HepG2 (cell line): ENCODE measurements around the gene ABAT. TPM values are rescaled to one million over a fixed set of nuclear protein-coding genes. Genes with fewer than 3 reads are reported as not detected.
A peak's percentile ranks its signal among the peaks of the same experiment; 100 is the strongest.

ENCODE experiments used
- EZH2 ChIP-seq: conservative IDR thresholded peaks from 2 replicates; pipeline ENCODE4 v1.6.1; 2012; ENCODE audit warnings: mild to moderate bottlenecking, low read depth, low read length, moderate library complexity
- ISL2 ChIP-seq: sonication (generic); formaldehyde crosslinking; IDR thresholded peaks from 2 replicates; pipeline ENCODE4 v1.5.0; 2020; ENCODE audit warnings: missing genetic modification reagents
- KDM2A ChIP-seq: sonication (generic); formaldehyde crosslinking; IDR thresholded peaks from 2 replicates; pipeline ENCODE4 v1.4.0; 2020; ENCODE audit warnings: low read depth, missing genetic modification reagents, borderline replicate concordance
- MAFK ChIP-seq, 2 experiments: IDR thresholded peaks in 1 of 2; conservative IDR thresholded peaks in 1 of 2; 2 replicates each; pipeline ENCODE4 v1.6.1; 2011; ENCODE audit warnings: improper control_type of control experiment in 2 of 2, low read length in 2 of 2
- RBM39 ChIP-seq: fragments of 200-400 bp; formaldehyde crosslinking; IDR thresholded peaks from one replicate; pipeline ENCODE4 v1.6.1; 2018; ENCODE audit warnings: antibody characterized with exemption, mild to moderate bottlenecking, low read depth, low read length; ENCODE audit not compliant: poor library complexity, severe bottlenecking
- RELA ChIP-seq: sonication (generic); formaldehyde crosslinking; IDR thresholded peaks from 2 replicates; pipeline ENCODE4 v1.4.0; 2020; ENCODE audit warnings: missing genetic modification reagents
- ZNF234 ChIP-seq: sonication (generic); formaldehyde crosslinking; conservative IDR thresholded peaks from 2 replicates; pipeline ENCODE4 v1.5.1; 2020; ENCODE audit warnings: mild to moderate bottlenecking, missing genetic modification reagents
- ZNF496 ChIP-seq: sonication (generic); formaldehyde crosslinking; IDR thresholded peaks from 2 replicates; pipeline ENCODE4 v1.8.1; 2023; ENCODE audit warnings: mild to moderate bottlenecking, moderate library complexity, missing genetic modification reagents; ENCODE audit not compliant: insufficient replicate concordance
- ZNF790 ChIP-seq: sonication (generic); formaldehyde crosslinking; IDR thresholded peaks from 2 replicates; pipeline ENCODE4 v1.8.0; 2022; ENCODE audit warnings: missing genetic modification reagents, mild to moderate bottlenecking, borderline replicate concordance
- polyA plus RNA-seq, 8 experiments: library from polyadenylated mRNA; depleted of rRNA in 3 of 8; stranded (reverse) in 7 of 8; unstranded in 1 of 8; fragments of >200 nt; fragmentation: Illumina TruSeq in 4 of 8; extraction: Trizol in 4 of 8; gene quantifications; 2 replicates each; pipeline versions ENCODE4 v1.2.1 to v1.2.3, GENCODE V29; 2011 to 2016; ENCODE audit warnings: low read depth in 4 of 8, missing spikeins in 1 of 8, mixed read lengths in 1 of 8; ENCODE audit not compliant: insufficient read depth in 1 of 8
- total RNA-seq, 5 experiments: library from RNA; depleted of rRNA; stranded (reverse); fragments of >200 nt; fragmentation: Illumina TruSeq; extraction: Trizol; gene quantifications; 2 replicates each; pipeline ENCODE4 v1.2.3, GENCODE V29; 2016; ENCODE audit warnings: low read depth in 1 of 5
- TF ChIP-seq, protein P1 (sequence below): sonication (generic); formaldehyde crosslinking; IDR thresholded peaks from 2 replicates; pipeline ENCODE4 v1.5.1; 2020; ENCODE audit warnings: mild to moderate bottlenecking, missing genetic modification reagents, borderline replicate concordance
- TF ChIP-seq, protein P2 (sequence below): sonication (generic); formaldehyde crosslinking; IDR thresholded peaks from 2 replicates; pipeline ENCODE4 v1.8.1; 2023; ENCODE audit warnings: mild to moderate bottlenecking, missing genetic modification reagents, borderline replicate concordance
- TF ChIP-seq, protein P3 (sequence below): sonication (generic); formaldehyde crosslinking; IDR thresholded peaks from 2 replicates; pipeline ENCODE4 v1.9.0; 2021; ENCODE audit warnings: mild to moderate bottlenecking, missing genetic modification reagents
- TF ChIP-seq, protein P4 (sequence below): sonication (generic); formaldehyde crosslinking; IDR thresholded peaks from 2 replicates; pipeline ENCODE4 v1.5.0; 2020; ENCODE audit warnings: mild to moderate bottlenecking, missing genetic modification reagents

ABAT gene
- total and polyA plus RNA-seq, 2 of the 13 experiments (the other 11 are each of a cell fraction or from before 2014, with no cell fraction given), result 47.6 to 97.3 TPM

DNA sequence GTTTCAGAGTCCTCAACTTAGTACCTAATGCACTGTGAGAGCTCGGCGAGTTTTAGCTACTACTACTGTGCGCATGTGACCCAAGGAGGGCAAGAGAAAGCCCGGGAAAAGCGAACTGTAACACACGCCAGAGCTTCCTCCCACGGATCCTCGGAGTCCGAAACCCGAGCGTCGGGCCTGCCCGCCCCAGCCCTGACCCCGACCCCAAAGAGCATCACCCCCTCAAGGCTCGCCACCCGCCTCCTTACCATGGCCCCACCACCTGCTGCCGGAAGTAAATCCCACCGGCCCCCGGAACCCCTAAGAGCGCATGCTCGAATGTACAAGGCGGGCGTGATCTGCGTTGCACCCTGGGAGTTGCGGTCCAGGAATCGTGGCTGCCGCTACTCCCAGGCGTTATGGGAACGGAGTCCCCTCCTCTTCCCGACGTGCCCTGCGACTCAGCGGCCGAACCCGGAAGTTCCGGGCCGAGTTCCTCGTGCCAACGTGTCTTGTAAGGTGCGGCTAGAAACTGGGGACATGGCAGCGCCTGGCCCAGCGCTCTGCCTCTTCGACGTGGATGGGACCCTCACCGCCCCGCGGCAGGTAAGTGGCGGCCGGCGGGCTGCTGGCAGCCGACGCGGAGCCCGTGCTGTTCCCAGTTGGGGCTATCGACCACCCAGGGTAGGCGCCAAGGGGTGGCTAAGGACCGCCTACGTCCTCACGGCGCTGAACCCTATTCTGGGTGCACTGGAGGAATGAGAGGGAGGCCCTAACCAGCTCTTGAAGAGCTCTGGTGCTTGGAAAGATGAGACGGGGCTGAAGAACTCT, 123.2 kb downstream of the ABAT start, which contains the start of the genes PMM2 and TMEM186 (continued):
- TF ChIP-seq, protein P1, sequence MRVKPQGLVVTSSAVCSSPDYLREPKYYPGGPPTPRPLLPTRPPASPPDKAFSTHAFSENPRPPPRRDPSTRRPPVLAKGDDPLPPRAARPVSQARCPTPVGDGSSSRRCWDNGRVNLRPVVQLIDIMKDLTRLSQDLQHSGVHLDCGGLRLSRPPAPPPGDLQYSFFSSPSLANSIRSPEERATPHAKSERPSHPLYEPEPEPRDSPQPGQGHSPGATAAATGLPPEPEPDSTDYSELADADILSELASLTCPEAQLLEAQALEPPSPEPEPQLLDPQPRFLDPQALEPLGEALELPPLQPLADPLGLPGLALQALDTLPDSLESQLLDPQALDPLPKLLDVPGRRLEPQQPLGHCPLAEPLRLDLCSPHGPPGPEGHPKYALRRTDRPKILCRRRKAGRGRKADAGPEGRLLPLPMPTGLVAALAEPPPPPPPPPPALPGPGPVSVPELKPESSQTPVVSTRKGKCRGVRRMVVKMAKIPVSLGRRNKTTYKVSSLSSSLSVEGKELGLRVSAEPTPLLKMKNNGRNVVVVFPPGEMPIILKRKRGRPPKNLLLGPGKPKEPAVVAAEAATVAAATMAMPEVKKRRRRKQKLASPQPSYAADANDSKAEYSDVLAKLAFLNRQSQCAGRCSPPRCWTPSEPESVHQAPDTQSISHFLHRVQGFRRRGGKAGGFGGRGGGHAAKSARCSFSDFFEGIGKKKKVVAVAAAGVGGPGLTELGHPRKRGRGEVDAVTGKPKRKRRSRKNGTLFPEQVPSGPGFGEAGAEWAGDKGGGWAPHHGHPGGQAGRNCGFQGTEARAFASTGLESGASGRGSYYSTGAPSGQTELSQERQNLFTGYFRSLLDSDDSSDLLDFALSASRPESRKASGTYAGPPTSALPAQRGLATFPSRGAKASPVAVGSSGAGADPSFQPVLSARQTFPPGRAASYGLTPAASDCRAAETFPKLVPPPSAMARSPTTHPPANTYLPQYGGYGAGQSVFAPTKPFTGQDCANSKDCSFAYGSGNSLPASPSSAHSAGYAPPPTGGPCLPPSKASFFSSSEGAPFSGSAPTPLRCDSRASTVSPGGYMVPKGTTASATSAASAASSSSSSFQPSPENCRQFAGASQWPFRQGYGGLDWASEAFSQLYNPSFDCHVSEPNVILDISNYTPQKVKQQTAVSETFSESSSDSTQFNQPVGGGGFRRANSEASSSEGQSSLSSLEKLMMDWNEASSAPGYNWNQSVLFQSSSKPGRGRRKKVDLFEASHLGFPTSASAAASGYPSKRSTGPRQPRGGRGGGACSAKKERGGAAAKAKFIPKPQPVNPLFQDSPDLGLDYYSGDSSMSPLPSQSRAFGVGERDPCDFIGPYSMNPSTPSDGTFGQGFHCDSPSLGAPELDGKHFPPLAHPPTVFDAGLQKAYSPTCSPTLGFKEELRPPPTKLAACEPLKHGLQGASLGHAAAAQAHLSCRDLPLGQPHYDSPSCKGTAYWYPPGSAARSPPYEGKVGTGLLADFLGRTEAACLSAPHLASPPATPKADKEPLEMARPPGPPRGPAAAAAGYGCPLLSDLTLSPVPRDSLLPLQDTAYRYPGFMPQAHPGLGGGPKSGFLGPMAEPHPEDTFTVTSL, result 0 out of 2 replicates have a peak, but pooled peaks have one; percentile 80
- peak; percentile 69; the same call in 1 of the 2 replicates for TF ChIP-seq ZNF234 (CRISPR knock-in tag)
- TF ChIP-seq EZH2, result no peak
- no peak; the same call in 1 of the 2 replicates for TF ChIP-seq RELA
- TF ChIP-seq, protein P2, sequence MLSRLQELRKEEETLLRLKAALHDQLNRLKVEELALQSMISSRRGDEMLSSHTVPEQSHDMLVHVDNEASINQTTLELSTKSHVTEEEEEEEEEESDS (CRISPR knock-in tag), result peak; percentile 76; the same call in 1 of the 2 replicates
- no peak for TF ChIP-seq ZNF496 (CRISPR knock-in tag)
- TF ChIP-seq MAFK (conservative IDR thresholded peaks at IDR 0.05 in 1 of 2, IDR thresholded peaks at IDR 0.05 in 1 of 2; ENCODE audit: low read length in 2 of 2), result no peak
- TF ChIP-seq RBM39, result peak; percentile 97
- TF ChIP-seq, protein P3, sequence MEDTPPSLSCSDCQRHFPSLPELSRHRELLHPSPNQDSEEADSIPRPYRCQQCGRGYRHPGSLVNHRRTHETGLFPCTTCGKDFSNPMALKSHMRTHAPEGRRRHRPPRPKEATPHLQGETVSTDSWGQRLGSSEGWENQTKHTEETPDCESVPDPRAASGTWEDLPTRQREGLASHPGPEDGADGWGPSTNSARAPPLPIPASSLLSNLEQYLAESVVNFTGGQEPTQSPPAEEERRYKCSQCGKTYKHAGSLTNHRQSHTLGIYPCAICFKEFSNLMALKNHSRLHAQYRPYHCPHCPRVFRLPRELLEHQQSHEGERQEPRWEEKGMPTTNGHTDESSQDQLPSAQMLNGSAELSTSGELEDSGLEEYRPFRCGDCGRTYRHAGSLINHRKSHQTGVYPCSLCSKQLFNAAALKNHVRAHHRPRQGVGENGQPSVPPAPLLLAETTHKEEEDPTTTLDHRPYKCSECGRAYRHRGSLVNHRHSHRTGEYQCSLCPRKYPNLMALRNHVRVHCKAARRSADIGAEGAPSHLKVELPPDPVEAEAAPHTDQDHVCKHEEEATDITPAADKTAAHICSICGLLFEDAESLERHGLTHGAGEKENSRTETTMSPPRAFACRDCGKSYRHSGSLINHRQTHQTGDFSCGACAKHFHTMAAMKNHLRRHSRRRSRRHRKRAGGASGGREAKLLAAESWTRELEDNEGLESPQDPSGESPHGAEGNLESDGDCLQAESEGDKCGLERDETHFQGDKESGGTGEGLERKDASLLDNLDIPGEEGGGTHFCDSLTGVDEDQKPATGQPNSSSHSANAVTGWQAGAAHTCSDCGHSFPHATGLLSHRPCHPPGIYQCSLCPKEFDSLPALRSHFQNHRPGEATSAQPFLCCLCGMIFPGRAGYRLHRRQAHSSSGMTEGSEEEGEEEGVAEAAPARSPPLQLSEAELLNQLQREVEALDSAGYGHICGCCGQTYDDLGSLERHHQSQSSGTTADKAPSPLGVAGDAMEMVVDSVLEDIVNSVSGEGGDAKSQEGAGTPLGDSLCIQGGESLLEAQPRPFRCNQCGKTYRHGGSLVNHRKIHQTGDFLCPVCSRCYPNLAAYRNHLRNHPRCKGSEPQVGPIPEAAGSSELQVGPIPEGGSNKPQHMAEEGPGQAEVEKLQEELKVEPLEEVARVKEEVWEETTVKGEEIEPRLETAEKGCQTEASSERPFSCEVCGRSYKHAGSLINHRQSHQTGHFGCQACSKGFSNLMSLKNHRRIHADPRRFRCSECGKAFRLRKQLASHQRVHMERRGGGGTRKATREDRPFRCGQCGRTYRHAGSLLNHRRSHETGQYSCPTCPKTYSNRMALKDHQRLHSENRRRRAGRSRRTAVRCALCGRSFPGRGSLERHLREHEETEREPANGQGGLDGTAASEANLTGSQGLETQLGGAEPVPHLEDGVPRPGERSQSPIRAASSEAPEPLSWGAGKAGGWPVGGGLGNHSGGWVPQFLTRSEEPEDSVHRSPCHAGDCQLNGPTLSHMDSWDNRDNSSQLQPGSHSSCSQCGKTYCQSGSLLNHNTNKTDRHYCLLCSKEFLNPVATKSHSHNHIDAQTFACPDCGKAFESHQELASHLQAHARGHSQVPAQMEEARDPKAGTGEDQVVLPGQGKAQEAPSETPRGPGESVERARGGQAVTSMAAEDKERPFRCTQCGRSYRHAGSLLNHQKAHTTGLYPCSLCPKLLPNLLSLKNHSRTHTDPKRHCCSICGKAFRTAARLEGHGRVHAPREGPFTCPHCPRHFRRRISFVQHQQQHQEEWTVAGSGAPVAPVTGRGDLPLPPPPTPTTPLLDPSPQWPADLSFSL (CRISPR knock-in tag), result no peak
- peak; percentile 91 for TF ChIP-seq ISL2 (CRISPR knock-in tag)
- peak; percentile 97 for TF ChIP-seq KDM2A
- TF ChIP-seq ZNF790 (CRISPR knock-in tag), result 0 out of 2 replicates have a peak, but pooled peaks have one; percentile 89
- TF ChIP-seq, protein P4, sequence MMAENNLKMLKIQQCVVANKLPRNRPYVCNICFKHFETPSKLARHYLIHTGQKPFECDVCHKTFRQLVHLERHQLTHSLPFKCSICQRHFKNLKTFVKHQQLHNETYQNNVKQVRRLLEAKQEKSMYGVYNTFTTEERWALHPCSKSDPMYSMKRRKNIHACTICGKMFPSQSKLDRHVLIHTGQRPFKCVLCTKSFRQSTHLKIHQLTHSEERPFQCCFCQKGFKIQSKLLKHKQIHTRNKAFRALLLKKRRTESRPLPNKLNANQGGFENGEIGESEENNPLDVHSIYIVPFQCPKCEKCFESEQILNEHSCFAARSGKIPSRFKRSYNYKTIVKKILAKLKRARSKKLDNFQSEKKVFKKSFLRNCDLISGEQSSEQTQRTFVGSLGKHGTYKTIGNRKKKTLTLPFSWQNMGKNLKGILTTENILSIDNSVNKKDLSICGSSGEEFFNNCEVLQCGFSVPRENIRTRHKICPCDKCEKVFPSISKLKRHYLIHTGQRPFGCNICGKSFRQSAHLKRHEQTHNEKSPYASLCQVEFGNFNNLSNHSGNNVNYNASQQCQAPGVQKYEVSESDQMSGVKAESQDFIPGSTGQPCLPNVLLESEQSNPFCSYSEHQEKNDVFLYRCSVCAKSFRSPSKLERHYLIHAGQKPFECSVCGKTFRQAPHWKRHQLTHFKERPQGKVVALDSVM (CRISPR knock-in tag), result peak; percentile 73
